Mononuclear cell (primary cell): ENCODE data around the gene ASB11. TPM values are rescaled to one million over a fixed set of nuclear protein-coding genes. Genes with fewer than 3 reads are reported as not detected.

ENCODE experiments used
- H3K27me3 ChIP-seq: 2 replicates; pipeline ENCODE4 v1.6.0; 2011; ENCODE audit warnings: low read length, control low read depth; ENCODE audit not compliant: insufficient read depth
- H3K4me1 ChIP-seq: 2 replicates; pipeline ENCODE4 v1.5.1; 2011; ENCODE audit warnings: mild to moderate bottlenecking, low read length, control low read depth; ENCODE audit not compliant: insufficient read depth
- H3K4me3 ChIP-seq: 2 replicates; pipeline ENCODE4 v1.5.1; 2011; ENCODE audit warnings: mild to moderate bottlenecking, low read length, moderate library complexity
- H3K9me3 ChIP-seq: 2 replicates; pipeline ENCODE4 v1.5.1; 2011; ENCODE audit warnings: low read depth, mild to moderate bottlenecking, control low read depth, low read length
- total RNA-seq: library from RNA; depleted of rRNA; stranded (reverse); fragments of >200 nt; gene quantifications from one replicate; pipeline ENCODE4 v1.2.3, GENCODE V29; 2012

ASB11 gene, protein sequence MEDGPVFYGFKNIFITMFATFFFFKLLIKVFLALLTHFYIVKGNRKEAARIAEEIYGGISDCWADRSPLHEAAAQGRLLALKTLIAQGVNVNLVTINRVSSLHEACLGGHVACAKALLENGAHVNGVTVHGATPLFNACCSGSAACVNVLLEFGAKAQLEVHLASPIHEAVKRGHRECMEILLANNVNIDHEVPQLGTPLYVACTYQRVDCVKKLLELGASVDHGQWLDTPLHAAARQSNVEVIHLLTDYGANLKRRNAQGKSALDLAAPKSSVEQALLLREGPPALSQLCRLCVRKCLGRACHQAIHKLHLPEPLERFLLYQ
- total RNA-seq = not detected

DNA sequence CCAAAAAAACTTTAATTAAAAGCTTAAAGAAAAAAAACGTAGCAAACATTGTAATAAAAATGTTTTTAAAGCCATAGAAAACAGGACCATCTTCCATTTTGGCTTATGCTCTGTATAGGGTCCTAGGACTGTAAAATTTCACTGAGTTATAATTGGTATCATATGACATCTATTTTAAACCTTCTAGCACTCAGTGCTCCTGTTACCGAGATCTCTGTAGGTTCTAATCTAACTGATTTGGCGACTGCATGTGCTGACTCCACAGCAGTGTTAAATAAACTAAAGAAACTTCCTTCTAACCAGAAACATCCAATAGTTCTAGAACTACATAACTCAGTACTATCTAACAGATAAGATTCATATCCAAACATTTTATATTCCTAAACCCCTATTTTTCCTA, at the start of gene ASB11:
TSS of gene ASB11 (minus strand) at position 132 of the 400 bp plus-strand sequence. CDS start at position 97, 35 bp downstream.
- Histone ChIP-seq H3K4me1 (no peaks in the 10 kb centered on the region), H3K27me3 (no peaks in the 10 kb centered on the region), H3K4me3 (no peak within 1 kb of the TSS), H3K9me3 (no peaks in the 10 kb centered on the region)

DNA sequence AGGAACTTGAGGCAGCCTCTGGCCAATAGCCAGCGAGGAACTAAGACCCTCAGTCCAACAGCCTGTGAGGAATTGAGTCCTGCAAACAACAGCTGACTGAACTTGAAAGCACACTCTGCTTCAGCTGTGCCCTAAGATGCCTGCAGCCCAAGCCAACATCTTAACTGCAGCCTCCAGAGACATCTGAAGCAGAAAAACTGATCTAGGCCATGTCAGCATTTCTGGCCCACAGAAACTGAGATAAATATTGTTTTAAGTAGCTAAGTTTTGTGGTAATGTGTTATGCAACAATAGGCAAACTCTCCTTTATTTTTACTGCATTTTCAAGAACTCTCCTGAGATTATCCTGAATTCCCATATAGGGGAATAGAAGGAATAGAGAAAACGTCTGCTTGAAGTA, 44.3 kb upstream of the ASB11 start:
- Histone ChIP-seq H3K4me3 (no peak overlapping the region), H3K27me3 (no peaks in the 10 kb centered on the region), H3K4me1 (no peaks in the 10 kb centered on the region), H3K9me3 (no peaks in the 10 kb centered on the region)

DNA sequence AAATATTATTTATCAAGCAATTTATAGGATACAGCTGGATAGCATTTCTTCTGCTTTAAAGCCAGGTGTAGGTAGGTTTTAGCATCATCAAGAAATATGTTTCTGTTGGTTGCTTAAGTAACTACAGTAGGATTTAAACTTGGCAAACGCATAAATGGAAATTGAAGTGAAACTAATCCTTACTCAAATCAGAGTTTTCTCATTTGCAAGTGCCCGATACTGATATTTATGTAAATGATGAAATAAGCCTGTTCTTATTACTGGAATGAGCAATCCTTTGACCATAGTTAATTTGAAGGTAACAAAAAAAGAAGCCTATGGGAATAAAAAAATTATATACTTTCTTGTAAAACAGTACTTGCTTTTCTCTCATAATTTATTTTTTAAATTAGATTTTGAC, 43.1 kb upstream of the ASB11 start:
- Histone ChIP-seq H3K27me3 (no peaks in the 10 kb centered on the region), H3K4me1 (no peaks in the 10 kb centered on the region), H3K4me3 (no peak overlapping the region), H3K9me3 (no peaks in the 10 kb centered on the region)

DNA sequence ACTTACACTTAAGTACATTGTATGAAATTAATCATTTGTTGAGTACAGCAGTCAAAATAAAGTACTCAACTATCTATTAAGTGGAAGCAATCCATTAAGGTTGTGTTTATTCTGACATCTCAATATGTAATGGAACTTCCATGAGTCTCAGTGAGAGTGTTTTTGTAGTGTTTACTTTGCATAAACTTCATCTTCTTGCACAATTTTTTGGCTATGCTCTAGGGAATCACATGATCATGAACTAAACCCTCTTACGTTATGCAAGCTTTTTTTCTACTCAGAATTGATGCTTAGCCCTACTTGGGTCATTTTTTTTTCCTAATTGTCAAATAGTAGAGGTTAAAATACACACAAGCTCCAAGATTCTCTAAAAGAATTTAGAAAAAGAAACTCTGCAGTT, 41.0 kb upstream of the ASB11 start:
- Histone ChIP-seq H3K4me1 (no peaks in the 10 kb centered on the region), H3K9me3 (no peaks in the 10 kb centered on the region), H3K4me3 (no peak overlapping the region), H3K27me3 (no peaks in the 10 kb centered on the region)

DNA sequence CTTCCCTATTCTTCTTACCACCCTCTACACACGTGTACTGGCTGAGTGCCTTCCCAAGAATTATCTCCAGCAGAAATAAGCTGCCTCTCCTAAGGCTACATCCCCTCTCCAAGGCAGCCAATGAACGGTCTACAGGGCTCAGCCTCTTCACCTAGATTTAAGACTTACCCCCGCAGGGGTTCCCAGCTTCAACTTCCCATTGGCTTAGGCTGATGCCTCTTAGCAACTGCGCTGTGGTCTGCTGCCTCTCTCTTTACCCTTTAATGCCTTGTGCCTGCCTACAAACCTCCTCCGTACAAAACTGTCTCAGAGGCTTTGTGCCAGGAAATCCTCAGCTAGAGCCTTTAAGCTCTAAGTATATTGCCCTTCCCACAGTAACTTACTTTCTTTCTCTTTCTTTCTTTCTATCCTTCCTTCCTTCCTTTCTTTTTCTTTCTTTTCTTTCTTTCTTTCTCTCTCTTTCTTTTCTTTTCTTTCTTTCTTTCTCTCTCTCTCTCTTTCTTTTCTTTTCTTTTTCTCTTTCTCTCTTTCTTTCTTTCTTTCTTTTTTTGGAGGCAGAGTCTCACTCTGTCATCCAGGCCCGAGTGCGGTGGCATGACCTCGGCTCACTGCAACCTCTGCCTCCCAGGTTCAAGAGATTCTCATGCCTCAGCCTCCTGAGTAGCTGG, 35.0 kb upstream of the ASB11 start:
- Histone ChIP-seq H3K4me3 (no peak overlapping the region), H3K9me3 (no peaks in the 10 kb centered on the region), H3K27me3 (no peaks in the 10 kb centered on the region), H3K4me1 (peaks cover 7% of the 10 kb centered on the region)

DNA sequence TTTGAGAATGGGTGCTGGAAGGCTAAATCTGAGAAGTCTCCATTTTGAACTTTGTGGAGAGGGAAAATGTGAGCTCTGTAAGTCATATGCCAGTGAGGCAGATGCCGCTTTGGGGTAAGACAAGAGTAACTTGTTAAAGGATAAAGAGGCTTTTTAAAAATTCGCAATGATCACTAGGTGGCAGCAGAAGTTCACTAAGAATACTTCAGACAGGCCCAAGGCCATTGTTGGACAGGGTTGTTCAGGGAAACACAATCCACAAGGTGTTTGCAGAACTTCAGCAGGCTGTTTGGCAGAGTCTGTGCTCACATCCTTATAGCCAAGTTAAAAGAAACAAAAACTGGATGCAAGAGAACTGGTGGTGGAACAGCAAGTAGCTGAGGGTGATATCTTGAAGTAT, 33.6 kb upstream of the ASB11 start:
- H3K4me1 ChIP-seq = peaks cover 7% of the 10 kb centered on the region
- H3K4me3 ChIP-seq = no peak overlapping the region
- no peaks in the 10 kb centered on the region for H3K9me3 ChIP-seq

DNA sequence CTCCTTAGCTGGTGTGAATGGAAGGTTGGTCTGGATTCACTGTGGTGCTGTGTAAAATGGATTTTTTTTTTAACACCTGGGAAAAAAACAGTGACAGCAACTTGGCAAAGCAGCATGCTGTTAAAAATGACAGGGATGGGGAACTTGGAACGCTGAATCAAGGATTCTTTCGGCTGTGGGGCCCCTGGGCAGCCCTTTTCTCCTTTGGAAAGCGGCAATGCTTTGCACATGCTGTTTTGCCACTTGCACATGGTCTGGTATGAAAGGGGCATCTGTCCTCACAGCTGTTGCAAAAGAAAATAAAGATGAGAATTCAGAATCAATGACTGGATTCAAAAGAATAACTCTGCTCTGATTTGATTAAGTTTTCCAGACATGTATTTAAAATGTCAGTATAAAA, 30.5 kb upstream of the ASB11 start:
- Histone ChIP-seq H3K27me3 (peaks cover 1% of the 10 kb centered on the region), H3K9me3 (no peaks in the 10 kb centered on the region), H3K4me3 (no peak overlapping the region), H3K4me1 (peaks cover 7% of the 10 kb centered on the region)

More for the DNA sequence above, 33.6 kb upstream of the ASB11 start:
- no peaks in the 10 kb centered on the region for H3K27me3 ChIP-seq

DNA sequence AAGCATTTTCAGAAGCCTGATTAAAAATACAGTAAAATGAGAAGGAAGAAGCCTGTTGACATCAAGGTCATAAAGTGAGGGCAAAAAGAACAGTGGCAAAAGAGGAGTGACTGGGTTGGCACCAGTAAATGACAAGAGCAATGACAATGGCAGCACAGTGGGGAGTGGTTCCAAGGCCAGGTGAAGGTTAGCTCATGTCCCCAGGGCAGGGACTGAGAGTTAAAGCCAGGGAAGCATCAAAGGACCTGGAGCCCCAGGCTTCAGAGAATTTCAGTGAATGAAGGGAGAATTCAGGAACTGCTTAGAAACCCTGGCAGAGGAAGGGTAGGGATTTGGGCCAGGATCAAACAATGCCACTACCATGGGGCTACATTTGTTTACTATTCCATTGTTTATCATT, 28.7 kb upstream of the ASB11 start:
- H3K4me3 ChIP-seq = no peak overlapping the region
- H3K27me3 ChIP-seq = peaks cover 3% of the 10 kb centered on the region
- H3K4me1 ChIP-seq = no peaks in the 10 kb centered on the region
- no peaks in the 10 kb centered on the region for H3K9me3 ChIP-seq

DNA sequence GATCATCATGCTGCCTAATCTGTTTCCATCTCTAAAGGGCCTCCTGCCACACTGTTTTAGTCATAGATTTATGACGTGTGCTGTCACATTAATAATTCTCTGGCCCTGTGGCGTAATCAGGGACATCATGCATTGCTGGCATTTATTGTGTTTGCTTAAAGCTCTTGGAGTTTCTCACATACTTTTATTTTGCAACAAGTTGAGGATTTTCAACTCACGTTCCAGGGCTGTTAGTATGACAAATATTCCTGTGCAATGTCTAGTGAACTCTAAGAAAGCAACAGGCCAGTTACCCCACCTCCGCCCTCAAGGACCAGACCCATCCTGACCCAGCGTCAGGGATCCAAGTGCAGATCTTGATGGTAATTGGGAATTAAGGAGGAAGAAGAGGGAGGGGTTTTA, 27.6 kb upstream of the ASB11 start:
- Histone ChIP-seq H3K27me3 (peaks cover 3% of the 10 kb centered on the region), H3K9me3 (no peaks in the 10 kb centered on the region), H3K4me1 (no peaks in the 10 kb centered on the region), H3K4me3 (no peak overlapping the region)

DNA sequence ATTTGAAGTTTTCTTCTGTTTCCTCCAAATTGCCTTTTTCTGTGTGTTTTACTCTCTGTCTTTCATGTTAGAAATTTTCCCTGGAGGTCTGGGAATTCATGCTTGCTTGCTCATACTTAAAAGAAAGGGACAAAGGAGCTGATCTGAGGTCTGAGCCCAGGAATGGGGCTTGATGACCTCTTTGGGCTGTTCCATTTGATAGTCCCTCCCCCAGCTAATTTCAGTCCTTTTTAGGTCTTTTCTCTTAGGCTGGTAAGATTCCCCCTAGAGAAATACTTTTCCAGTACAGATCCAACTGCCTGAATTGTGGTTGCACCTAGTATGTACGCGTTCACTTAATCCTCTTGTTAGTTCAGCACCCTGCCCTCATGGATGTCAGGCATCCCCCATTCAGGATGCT, 25.4 kb upstream of the ASB11 start:
- H3K4me1 ChIP-seq = peaks cover 6% of the 10 kb centered on the region
- peaks cover 3% of the 10 kb centered on the region for H3K27me3 ChIP-seq
- H3K9me3 ChIP-seq = no peaks in the 10 kb centered on the region
- no peak overlapping the region for H3K4me3 ChIP-seq

DNA sequence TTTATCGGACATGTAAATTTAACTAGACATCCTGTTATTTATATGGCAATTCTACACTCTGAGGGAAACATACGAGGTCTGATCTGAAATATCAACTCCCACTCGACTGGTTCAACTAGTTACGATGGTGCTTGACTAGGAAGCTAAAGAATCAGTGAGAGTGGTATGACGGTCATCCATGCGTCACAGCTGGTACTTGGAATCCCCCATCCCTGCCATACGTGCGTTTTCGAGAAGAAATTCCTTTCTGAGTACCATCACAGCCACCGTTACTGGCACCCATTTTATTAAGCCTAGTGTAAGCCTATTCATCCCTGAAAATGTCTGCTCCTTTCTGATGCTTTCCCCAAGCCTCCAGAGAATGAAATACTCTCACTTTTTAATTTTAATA, 20.6 kb upstream of the ASB11 start:
- Histone ChIP-seq H3K4me1 (peaks cover 13% of the 10 kb centered on the region), H3K4me3 (peak overlapping the region; percentile 71), H3K9me3 (no peaks in the 10 kb centered on the region), H3K27me3 (peaks cover 2% of the 10 kb centered on the region)

DNA sequence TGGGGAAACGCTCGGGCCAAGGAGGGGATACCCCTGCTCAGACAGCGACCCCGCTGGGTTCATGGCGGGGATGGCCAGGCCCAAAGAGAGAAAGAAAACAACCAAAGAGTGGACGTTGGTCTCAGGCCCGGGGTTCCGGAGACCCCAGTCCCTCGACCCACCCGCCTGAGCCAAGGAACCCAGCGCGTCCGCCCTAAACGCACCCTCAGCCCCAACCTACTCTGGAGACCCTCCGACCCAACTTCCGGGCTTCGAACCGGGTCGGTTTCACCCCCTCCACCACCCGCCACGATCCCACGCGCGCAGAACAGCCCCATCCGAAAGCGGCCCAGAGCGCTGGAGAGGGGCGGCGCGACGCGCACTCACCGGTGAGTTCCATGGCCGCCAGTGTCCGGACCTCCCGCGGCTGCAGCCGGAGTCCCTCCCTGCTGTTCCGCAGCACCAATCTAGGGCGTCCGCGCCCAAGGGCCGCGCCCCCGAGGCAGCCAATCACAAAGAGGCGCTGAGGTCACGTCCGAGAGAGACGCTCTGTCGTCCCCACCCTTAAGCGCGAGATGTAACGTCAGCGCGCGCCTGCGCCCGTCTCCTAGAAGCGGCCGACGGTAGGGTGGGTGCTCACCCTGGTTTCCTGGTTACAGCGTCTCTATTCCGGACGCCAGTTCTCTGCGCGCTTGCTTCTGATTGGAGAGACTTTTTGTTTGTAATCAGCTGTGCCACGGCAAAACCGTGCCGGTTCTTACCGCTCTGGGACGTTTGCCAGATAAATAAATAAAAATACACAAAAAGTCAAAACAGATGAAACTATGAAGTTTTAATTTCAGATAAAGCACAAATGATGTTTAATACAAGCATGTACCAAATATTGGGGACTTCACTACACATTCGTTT, 19.9 kb upstream of the ASB11 start, which contains the start of gene PIGA:
TSS of gene PIGA (minus strand) at position 389 of the 888 bp plus-strand sequence. CDS start 3,593 bp downstream, outside the sequence.
- H3K4me1 ChIP-seq = peaks cover 13% of the 10 kb centered on the region
- peak within 1 kb of the TSS; percentile 71 for H3K4me3 ChIP-seq
- no peaks in the 10 kb centered on the region for H3K27me3 ChIP-seq
- no peaks in the 10 kb centered on the region for H3K9me3 ChIP-seq

DNA sequence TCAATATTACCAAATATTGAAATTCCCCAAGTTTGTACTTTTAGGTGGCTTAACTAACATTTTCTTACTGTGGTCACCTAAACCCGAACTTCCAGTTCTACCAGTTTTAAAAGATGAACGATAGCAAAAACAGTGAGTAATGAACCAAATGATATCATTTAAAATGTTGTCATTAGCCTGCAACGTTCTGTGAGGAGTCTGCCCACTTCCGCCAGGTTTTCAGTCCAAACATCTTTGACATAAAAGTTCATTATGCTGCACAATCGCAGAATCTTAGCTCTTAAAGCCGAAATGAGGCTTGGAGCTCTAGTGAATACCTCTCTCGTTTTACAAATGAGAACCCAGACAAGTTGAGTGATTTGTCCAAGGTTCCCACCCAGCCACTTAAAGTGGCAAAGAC, 19.1 kb upstream of the ASB11 start:
- no peaks in the 10 kb centered on the region for H3K27me3 ChIP-seq
- peaks cover 13% of the 10 kb centered on the region for H3K4me1 ChIP-seq
- no peaks in the 10 kb centered on the region for H3K9me3 ChIP-seq
- H3K4me3 ChIP-seq = peak overlapping the region; percentile 71

DNA sequence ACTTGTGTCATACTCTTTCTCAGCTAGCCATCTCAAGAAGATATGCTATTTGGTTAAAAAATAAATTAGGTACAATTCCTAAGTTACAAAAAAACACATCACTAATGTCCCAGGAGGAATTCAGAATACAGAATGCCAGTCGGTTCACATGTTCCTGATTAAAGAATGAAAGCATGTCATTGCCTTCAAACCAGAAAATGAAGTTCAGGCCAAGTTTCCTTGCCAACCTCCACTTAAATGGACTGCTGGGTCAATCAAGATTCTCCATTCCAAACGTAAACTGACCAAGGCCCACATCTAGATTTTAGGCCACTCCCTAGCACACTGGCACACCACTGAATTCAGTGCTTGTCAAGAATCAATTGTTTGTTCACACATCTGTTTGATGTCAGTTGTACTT, 13.4 kb upstream of the ASB11 start:
- Histone ChIP-seq H3K4me1 (peaks cover 2% of the 10 kb centered on the region), H3K9me3 (no peaks in the 10 kb centered on the region)

DNA sequence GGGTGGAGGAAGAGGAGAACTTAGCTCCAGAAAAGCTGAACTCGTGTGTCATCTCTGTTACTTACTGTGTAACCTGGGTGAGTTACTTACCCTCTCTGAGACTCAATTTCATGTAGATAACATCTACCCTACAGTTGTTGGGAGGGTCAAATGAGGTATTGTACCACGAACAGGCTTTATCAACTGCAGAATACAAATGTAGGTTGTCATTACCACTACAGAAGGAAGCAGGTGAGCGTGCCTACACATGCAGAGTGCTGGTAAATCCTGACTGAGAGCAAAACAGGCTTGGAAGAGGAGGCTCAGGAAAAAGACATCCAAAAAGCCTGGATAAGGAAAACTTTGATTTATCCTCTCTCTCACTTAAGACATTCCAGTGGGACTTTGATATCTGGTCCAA, 12.7 kb upstream of the ASB11 start:
- Histone ChIP-seq H3K27me3 (no peaks in the 10 kb centered on the region), H3K4me3 (no peak overlapping the region), H3K9me3 (no peaks in the 10 kb centered on the region), H3K4me1 (no peaks in the 10 kb centered on the region)

More for the DNA sequence above, 13.4 kb upstream of the ASB11 start:
- Histone ChIP-seq H3K27me3 (no peaks in the 10 kb centered on the region), H3K4me3 (no peak overlapping the region)
